ENCODE measurements around the gene SSR4.

SSR4 gene

GRCh38 chrX:153769865-153770600, 24.4 kb upstream of the SSR4 start:
- DNase-seq = no peak

DNA sequence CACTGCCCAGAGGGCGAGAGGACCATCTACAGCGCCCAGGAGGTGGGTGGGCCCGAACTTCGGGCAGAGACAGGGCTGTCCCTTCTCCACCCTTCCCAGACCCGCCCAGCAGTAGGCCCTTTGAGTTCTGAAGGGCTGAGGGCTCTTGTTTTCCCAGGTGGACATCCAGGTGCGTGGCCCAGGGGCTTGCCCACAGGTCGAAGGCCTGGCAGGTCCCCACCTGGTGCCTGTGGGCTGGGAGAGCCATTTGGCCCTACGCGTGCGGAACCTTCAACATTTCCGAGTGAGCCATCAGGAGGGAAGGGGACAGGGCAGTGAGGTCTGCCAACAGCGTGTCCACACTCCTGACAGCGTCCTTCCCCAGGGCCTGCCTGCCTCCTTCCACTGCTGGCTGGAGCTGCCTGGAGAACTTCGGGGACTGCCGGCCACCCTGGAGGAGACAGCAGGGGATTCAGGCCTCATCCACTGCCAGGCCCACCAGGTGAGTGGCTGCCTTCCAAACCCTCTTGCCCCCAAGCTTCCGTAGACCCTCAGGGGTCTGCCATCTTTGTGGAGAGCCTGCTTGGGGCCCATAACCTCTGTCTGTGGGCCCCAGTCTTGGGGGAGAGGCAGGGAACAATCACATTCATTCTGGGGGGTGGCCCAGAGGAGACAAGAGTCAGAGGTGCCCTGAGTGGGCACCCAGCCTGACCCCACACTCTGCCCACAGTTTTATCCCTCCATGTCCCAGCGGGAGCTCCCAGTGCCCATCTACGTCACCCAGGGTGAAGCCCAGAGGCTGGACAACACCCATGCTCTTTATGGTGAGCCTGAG, 23.7 kb upstream of the SSR4 start:
- no peak for DNase-seq

DNA sequence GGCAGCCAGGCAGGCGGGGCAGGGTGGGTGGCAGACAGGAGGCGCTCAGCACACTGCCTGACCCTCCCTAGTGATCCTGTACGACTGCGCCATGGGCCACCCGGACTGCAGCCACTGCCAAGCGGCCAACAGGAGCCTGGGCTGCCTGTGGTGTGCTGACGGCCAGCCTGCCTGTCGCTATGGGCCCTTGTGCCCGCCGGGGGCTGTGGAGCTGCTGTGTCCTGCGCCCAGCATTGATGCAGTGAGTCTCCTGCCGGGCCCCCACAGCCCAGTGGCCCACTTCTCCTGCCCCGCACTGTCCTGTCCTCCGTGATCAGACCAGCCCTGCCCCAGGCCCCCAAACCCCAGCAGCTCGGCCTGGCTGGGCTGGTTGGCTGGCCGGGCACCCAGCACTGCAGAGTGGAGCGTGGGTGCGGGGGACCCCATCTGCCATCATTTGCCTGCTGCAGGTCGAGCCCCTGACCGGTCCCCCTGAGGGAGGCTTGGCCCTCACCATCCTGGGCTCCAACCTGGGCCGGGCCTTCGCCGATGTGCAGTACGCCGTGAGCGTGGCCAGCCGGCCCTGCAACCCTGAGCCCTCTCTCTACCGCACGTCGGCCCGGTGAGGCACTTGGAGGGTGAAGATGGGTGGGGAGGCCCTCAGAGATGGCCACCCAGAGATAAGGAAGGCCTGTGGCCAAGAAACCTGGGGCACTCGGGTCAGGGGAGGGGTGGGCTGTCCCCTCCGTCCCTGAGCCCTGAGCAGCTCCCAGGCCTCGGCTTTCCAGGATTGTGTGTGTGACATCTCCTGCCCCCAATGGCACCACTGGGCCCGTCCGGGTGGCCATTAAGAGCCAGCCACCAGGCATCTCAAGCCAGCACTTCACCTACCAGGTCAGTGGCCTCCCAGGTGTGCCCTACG, 22.8 kb upstream of the SSR4 start:
- no peak for DNase-seq

GRCh38 chrX:153772316-153773217, 21.9 kb upstream of the SSR4 start:
- no peak for DNase-seq

- DNase-seq = no peak
These were observed 21.3 kb upstream of the SSR4 start for GRCh38 chrX:153773218-153773611.

DNA sequence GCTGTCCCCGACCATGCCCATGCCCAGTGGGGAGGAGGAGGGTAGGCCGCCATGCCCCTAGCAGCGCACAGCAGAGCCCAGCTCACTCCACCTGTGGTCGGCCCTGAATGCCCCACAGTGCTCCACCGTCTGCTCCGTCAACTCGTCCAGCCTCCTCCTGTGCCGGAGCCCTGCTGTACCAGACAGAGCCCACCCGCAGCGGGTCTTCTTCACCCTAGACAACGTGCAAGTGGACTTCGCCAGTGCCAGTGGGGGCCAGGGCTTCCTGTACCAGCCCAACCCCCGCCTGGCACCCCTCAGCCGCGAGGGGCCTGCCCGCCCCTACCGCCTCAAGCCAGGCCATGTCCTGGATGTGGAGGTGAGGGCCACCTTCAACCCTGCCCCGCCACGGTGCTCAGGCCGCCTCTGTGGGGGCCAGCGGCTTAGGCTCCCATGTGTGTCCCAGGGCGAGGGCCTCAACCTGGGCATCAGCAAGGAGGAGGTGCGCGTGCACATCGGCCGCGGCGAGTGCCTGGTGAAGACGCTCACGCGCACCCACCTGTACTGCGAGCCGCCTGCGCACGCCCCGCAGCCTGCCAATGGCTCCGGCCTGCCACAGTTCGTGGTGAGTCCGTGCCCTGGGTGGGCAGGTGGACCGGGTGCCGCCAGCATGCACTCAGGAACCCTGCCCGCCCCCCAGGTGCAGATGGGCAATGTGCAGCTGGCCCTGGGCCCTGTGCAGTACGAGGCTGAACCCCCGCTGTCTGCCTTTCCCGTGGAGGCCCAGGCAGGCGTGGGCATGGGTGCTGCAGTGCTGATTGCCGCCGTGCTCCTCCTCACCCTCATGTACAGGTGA, 20.5 kb upstream of the SSR4 start:
- DNase-seq = no peak

DNA sequence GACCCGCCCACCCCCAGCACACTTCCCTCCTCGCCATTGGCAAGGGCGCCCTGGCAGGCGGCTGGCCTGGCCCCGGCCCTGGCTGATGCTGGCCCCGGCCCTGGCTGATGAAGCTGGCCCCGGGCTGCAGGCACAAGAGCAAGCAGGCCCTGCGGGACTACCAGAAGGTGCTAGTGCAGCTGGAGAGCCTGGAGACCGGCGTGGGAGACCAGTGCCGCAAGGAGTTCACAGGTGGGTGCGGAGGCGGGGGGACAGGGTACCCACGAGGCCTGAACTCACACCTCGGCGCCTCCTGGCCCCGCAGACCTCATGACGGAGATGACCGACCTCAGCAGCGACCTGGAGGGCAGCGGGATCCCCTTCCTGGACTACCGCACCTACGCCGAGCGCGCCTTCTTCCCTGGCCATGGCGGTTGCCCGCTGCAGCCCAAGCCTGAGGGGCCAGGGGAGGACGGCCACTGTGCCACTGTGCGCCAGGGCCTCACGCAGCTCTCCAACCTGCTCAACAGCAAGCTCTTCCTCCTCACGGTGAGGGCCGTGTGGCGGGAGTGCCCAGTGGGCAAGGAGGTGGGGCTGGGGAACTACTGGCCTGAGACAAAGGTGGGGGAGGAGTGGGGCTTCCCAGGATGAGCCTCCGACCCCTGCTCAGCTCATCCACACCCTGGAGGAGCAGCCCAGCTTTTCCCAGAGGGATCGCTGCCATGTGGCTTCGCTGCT, 19.7 kb upstream of the SSR4 start:
- DNase-seq = no peak

- DNase-seq = no peak
These were observed 19.0 kb upstream of the SSR4 start for GRCh38 chrX:153775293-153776119.

DNA sequence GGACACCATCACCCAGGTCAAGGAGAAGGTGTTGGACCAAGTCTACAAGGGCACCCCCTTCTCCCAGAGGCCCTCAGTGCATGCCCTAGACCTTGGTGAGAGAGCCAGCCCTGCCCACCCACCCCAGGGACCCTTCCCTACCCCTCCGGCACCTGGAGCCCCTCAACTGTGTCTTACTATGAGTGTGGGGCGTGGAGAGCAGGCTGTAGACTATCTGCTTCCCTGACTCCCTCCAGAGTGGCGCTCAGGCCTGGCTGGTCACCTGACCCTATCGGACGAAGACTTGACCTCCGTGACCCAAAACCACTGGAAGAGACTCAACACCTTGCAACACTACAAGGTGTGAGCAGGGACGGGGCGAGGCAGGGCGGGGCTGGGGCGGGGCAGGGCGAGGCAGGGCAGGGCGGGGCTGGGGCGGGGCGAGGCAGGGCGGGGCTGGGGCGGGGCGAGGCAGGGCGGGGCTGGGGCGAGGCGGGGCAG, 18.3 kb upstream of the SSR4 start:
- DNase-seq = no peak

GRCh38 chrX:153776611-153777045, 17.8 kb upstream of the SSR4 start:
- no peak for DNase-seq

DNA sequence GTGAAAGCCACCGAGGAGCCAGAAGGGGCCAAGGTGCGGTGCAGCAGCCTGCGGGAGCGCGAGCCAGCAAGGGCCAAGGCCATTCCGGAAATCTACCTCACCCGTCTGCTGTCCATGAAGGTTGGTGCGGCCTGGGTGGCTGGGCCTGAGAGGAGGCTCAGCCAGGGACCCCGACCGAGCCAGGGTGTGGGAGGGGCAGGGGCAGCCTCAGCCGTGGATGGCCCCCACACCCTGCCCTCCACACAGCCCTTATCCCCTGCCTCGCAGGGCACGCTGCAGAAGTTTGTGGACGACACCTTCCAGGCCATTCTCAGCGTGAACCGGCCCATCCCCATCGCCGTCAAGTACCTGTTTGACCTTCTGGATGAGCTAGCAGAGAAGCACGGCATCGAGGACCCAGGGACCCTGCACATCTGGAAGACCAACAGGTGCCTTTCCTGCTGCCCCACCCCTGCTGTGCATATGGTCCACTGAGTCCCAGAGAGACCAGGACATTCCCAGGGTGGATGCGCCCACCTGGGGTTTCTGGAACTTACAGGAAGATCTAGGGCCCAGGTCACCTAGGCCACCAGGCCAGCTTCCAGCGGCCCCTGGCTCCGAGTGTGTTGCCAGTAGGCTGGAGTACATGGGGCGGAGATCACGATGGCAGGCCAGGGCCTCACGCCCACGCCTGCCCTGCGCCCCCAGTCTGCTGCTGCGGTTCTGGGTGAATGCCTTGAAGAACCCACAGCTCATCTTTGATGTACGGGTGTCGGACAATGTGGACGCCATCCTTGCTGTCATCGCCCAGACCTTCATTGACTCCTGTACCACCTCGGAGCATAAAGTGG, 17.0 kb upstream of the SSR4 start:
- no peak for DNase-seq

- DNase-seq = no peak
These were observed 16.3 kb upstream of the SSR4 start for GRCh38 chrX:153778181-153778580.

DNA sequence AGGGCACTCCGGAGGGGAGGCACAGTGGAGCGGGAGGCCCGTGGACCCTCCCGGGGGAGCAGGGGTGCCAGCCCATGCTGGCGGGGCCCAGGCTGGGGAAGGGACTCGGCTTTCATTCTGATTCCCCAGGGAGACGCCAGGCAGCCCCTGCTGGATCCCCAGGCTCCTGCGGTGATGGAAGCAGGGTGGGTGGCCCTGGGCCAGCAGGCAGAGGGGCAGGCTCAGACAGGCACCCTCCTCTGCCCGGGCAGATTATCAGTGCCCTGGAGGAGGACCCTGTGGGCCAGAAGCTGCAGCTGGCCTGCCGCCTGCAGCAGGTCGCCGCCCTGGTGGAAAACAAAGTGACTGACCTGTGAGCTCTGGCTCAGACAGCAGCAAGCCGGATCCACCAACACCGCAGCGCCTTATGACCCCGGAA, 15.8 kb upstream of the SSR4 start:
- no peak for DNase-seq

DNA sequence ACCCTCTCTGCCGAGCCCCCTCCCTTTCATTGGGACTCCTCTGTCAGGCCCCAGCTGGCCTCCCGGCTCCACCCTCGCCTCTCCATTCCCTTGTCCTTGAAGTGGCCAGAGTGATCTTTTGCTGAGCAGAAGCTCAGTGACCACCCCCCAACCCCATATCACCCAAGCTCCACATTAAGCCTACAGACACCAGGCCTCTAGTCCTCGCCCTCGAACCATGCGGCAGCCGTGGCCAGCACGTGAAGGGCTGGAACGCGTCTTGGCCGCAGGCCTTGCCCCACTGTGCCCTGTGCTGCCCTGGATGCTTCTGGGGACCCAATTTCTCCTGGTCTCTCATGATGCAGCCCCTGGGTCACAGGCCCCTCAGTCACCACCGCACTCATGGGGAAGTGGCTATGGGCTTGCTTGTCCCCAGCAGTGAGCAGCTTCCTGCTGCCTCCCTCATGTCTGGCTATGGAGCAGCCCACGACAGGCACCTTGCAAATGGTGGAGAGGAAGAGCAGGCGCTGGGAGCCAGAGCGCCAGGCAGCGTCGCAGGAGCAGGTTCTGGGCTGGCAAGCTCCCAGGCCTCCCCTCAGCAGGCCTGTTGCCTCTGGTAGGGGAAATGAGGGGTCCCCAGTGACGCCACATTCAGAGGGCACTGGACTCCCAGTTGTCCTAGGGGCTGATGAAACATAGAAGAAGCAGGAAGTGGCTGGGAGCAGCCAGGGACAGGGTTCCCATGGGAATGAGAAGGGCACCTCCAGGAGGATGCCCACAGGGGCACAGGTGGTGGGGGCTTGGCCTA, 14.4 kb upstream of the SSR4 start:
- no peak for DNase-seq

DNA sequence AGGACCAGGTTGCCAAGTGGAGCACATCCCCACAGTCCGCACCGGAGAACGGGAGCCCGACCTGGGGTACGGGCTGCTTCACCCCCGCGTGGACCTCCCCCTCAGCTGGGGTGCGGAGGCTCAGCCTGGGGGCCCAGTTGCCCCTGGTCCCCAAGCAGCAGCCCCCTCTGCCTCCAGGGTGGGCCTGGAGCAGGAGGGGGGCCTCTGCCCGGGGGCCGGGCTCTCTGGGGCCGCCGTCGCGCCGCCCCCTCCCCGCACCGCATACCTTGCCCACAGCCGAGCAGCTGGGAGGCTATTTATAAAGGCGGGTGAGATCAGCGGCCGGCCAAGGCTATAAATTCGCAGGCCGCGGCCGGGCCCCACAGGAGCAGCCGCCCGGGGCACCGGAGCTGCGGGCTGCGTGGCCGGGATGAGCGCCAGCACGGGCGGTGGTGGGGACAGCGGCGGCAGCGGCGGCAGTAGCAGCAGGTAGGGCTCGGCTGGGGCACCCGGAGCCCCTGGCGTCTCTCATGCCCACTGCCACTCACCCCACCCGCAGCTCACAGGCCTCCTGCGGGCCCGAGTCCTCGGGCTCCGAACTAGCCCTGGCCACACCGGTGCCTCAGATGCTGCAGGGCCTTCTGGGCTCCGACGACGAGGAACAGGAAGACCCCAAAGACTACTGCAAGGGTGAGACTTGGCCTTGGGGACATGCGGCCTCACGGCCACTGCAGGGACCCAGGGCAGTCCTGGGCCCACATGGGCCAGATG, 13.6 kb upstream of the SSR4 start, which contains the start of gene SRPK3:
SRPK3 (plus strand) TSS at position 364 of the 750 bp plus-strand sequence; CDS start at position 410, 46 bp downstream.
- DNase-seq = no peak

DNA sequence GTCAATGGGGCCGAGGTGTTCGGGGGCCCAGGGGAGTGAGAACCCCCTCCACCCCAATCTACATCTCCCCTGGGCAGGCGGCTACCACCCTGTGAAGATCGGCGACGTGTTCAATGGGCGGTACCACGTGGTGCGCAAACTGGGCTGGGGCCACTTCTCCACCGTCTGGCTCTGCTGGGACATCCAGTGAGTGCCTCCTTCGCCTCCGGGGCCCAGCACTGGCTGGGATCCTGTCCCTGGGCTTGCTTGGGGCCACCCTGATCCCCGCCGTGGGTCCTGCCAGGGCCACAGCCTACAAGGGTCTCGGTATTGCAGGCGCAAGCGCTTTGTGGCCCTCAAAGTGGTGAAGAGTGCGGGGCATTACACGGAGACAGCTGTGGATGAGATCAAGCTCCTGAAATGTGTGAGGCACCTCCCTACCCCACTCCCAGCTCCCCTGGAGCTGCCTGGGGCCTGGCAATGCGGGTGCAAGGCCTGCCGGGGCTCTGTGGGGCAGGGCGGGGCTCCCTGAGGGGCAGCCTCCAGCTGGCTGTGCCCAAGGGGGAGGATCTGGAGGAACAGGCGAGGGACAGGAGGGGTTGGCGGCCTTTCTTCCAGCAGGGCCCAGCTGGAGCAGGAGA, 12.9 kb upstream of the SSR4 start:
- no peak for DNase-seq
